HepG2 (cell line): ENCODE results near the gene DAPK3. TPM values are rescaled to one million over a fixed set of nuclear protein-coding genes. Genes with fewer than 3 reads are reported as not detected.
A peak's percentile ranks its signal among the peaks of the same experiment; 100 is the strongest.

Source experiments
- ATAC-seq: fragments of 200-7000 bp; cut with Tn5 transposase; 3 replicates; pipeline ENCODE4 v1.9.1; 2020; ENCODE audit warnings: mild to moderate bottlenecking, moderate library complexity
- BruUV-seq: library from RNA; stranded (reverse); fragments of 400-500 nt; replicated peaks from 2 replicates; lab custom pipeline; 2021; lab: Mats Ljungman, UMichigan
- CTCF ChIA-PET: fragments of 300-600 bp; formaldehyde crosslinking; extraction: SDS; loops from one replicate; lab custom pipeline; 2021; ENCODE audit warnings: low total read pairs, inconsistent platforms, low intra/inter-chr PET ratio; lab: Yijun Ruan, JAX
- POLR2A ChIA-PET: fragments of 350-600 bp; sonication (Branson Sonifier 250); formaldehyde crosslinking; loops from one replicate; lab custom pipeline; 2020; ENCODE audit warnings: antibody characterized with exemption, inconsistent platforms; lab: Yijun Ruan, JAX
- DNase-seq: peaks from one replicate; pipeline ENCODE4 v3.0.0-alpha.2; 2015; ENCODE audit warnings: low spot score
- FAIRE-seq: peaks from 3 replicates; lab custom pipeline; 2011; peaks lifted over from hg19 to GRCh38; lab: Jason Lieb, UNC
- H2AFZ ChIP-seq: one replicate; pipeline ENCODE4 v1.6.1; 2011; ENCODE audit warnings: low read length, inconsistent platforms
- H3K27ac ChIP-seq: fragments of 300-600 bp; 3 replicates; pipeline ENCODE4 v1.8.0; 2011; ENCODE audit warnings: mixed run types, mild to moderate bottlenecking, mixed read lengths, low read length, inconsistent platforms; ENCODE audit not compliant: insufficient read depth; ENCODE audit errors: extremely low read length
- H3K27me3 ChIP-seq, 2 experiments: fragments of 200-600 bp in 1 of 2; 2 replicates in 1 of 2; 3 replicates in 1 of 2; pipeline versions ENCODE4 v1.6.0 to v1.8.0; 2011; ENCODE audit warnings: low read length in 2 of 2, mild to moderate bottlenecking in 2 of 2, moderate library complexity in 2 of 2, inconsistent platforms in 1 of 2; ENCODE audit not compliant: insufficient read depth in 2 of 2, control insufficient read depth in 1 of 2
- H3K36me3 ChIP-seq, 2 experiments: fragments of 200-600 bp in 1 of 2; replicated peaks in 1 of 2; 2 replicates in 1 of 2; 3 replicates in 1 of 2; pipeline versions ENCODE4 v1.5.1 to v1.8.0; 2011; ENCODE audit warnings: low read length in 2 of 2, inconsistent platforms in 1 of 2; ENCODE audit not compliant: insufficient read depth in 2 of 2, control insufficient read depth in 1 of 2
- H3K4me1 ChIP-seq: 2 replicates; pipeline ENCODE4 v1.5.1; 2012; ENCODE audit warnings: low read length, inconsistent platforms; ENCODE audit not compliant: insufficient read depth
- H3K4me2 ChIP-seq: 2 replicates; pipeline ENCODE4 v1.6.0; 2011; ENCODE audit warnings: low read depth, low read length, inconsistent platforms
- H3K4me3 ChIP-seq, 3 experiments: fragments of 200-600 bp in 1 of 3; sonication (generic), shearing (Covaris generic) in 1 of 3; replicated peaks in 1 of 3; 2 replicates each; pipeline ENCODE4 v1.5.1; 2011 to 2016; ENCODE audit warnings: low read length in 3 of 3, inconsistent platforms in 2 of 3, low read depth in 2 of 3, mild to moderate bottlenecking in 2 of 3, control low read depth in 1 of 3, mixed read lengths in 1 of 3; ENCODE audit not compliant: insufficient read depth in 1 of 3
- H3K79me2 ChIP-seq: one replicate; pipeline ENCODE4 v1.6.1; 2011; ENCODE audit warnings: low read length, inconsistent platforms; ENCODE audit not compliant: insufficient read depth
- H3K9ac ChIP-seq: 2 replicates; pipeline ENCODE4 v1.6.0; 2011; ENCODE audit warnings: mild to moderate bottlenecking, low read depth, low read length, inconsistent platforms; ENCODE audit not compliant: insufficient read depth
- H3K9me3 ChIP-seq: 2 replicates; pipeline ENCODE4 v1.5.1; 2012; ENCODE audit warnings: mild to moderate bottlenecking, low read length
- H4K20me1 ChIP-seq: 2 replicates; pipeline ENCODE4 v1.6.0; 2011; ENCODE audit warnings: inconsistent platforms, mild to moderate bottlenecking, low read length, moderate library complexity; ENCODE audit not compliant: insufficient read depth
- ARHGAP35 ChIP-seq: sonication (generic); formaldehyde crosslinking; IDR thresholded peaks from 2 replicates; pipeline ENCODE4 v1.9.0; 2022; ENCODE audit warnings: mild to moderate bottlenecking, inconsistent platforms, moderate library complexity, missing genetic modification reagents, borderline replicate concordance
- NCOA2 ChIP-seq: sonication (generic); formaldehyde crosslinking; IDR thresholded peaks from 2 replicates; pipeline ENCODE4 v1.8.0; 2022; ENCODE audit warnings: inconsistent platforms
- PLRG1 ChIP-seq: fragments of 450-650 bp; conservative IDR thresholded peaks from 2 replicates; pipeline ENCODE4 v1.6.1; 2016
- RBM22 ChIP-seq: fragments of 200-400 bp; formaldehyde crosslinking; optimal IDR thresholded peaks from 2 replicates; pipeline ENCODE3; 2017; ENCODE audit warnings: mild to moderate bottlenecking, low read length, moderate library complexity
- SOX13 ChIP-seq, 3 experiments: fragments of 450-650 bp in 1 of 3; sonication (generic) in 1 of 3; formaldehyde crosslinking in 1 of 3; IDR thresholded peaks in 2 of 3; conservative IDR thresholded peaks in 1 of 3; 2 replicates each; pipeline versions ENCODE4 v1.5.0 to v1.6.1; 2016 to 2020; ENCODE audit warnings: antibody characterized with exemption in 1 of 3, mild to moderate bottlenecking in 1 of 3, missing compliant biosample characterization in 1 of 3, missing genetic modification reagents in 1 of 3, moderate library complexity in 1 of 3
- SYNCRIP ChIP-seq: fragments of 200-400 bp; formaldehyde crosslinking; IDR thresholded peaks from 2 replicates; pipeline ENCODE4 v1.6.1; 2018; ENCODE audit warnings: mild to moderate bottlenecking, low read depth, low read length; ENCODE audit not compliant: insufficient read depth
- TOE1 ChIP-seq: sonication (generic); formaldehyde crosslinking; IDR thresholded peaks from 2 replicates; pipeline ENCODE4 v1.4.0; 2020; ENCODE audit warnings: mild to moderate bottlenecking, missing genetic modification reagents
- ZC3H13 ChIP-seq: sonication (generic); formaldehyde crosslinking; IDR thresholded peaks from 2 replicates; pipeline ENCODE4 v1.8.1; 2023; ENCODE audit warnings: mild to moderate bottlenecking, missing genetic modification reagents, moderate library complexity
- ZNF713 ChIP-seq: sonication (generic); formaldehyde crosslinking; IDR thresholded peaks from 2 replicates; pipeline ENCODE4 v1.4.0; 2020; ENCODE audit warnings: mild to moderate bottlenecking, missing genetic modification reagents
- ZZZ3 ChIP-seq: sonication (generic); formaldehyde crosslinking; IDR thresholded peaks from 2 replicates; pipeline ENCODE4 v1.4.0; 2020; ENCODE audit warnings: missing genetic modification reagents, mild to moderate bottlenecking, borderline replicate concordance
- whole genome bisulfite sequencing: methylation state at CpG from one replicate; pipeline ENCODE4 v1.1.6; 2017; ENCODE audit warnings: low lambda C conversion rate; 5-methylcytosine and 5-hydroxymethylcytosine counted together
- in situ Hi-C: cut with HindIII; loops from 2 replicates; pipeline ENCODE4 v1.10.0; 2017; ENCODE audit warnings: low pct_unique_long_range_greater_than_20kb; ENCODE audit not compliant: extremely low pct_ligation_motif_present
- intact Hi-C: fragments of 100-400 bp; cut with micrococcal nuclease; formaldehyde crosslinking; loops from one replicate; pipeline ENCODE4 v1.10.0; 2022; ENCODE audit not compliant: unreplicated experiment
- polyA plus RNA-seq, 8 experiments: library from polyadenylated mRNA; depleted of rRNA in 3 of 8; stranded (reverse) in 7 of 8; unstranded in 1 of 8; fragments of >200 nt; fragmentation: Illumina TruSeq in 4 of 8; extraction: Trizol in 4 of 8; gene quantifications; 2 replicates each; pipeline versions ENCODE4 v1.2.1 to v1.2.3, GENCODE V29; 2011 to 2016; ENCODE audit warnings: low read depth in 4 of 8, missing spikeins in 1 of 8, mixed read lengths in 1 of 8; ENCODE audit not compliant: insufficient read depth in 1 of 8
- total RNA-seq, 5 experiments: library from RNA; depleted of rRNA; stranded (reverse); fragments of >200 nt; fragmentation: Illumina TruSeq; extraction: Trizol; gene quantifications; 2 replicates each; pipeline ENCODE4 v1.2.3, GENCODE V29; 2016; ENCODE audit warnings: low read depth in 1 of 5
- TF ChIP-seq, protein P1 (sequence below): sonication (generic); formaldehyde crosslinking; IDR thresholded peaks from 2 replicates; pipeline ENCODE4 v1.4.0; 2020; ENCODE audit warnings: missing genetic modification reagents
- TF ChIP-seq, protein P2 (sequence below): sonication (generic); formaldehyde crosslinking; IDR thresholded peaks from 2 replicates; pipeline ENCODE4 v1.4.0; 2020; ENCODE audit warnings: missing genetic modification reagents
- TF ChIP-seq, protein P3 (sequence below): sonication (generic); formaldehyde crosslinking; IDR thresholded peaks from 2 replicates; pipeline ENCODE4 v1.8.1; 2023; ENCODE audit warnings: mild to moderate bottlenecking, missing genetic modification reagents
- TF ChIP-seq, protein P4 (sequence below): IDR thresholded peaks from 2 replicates; pipeline ENCODE4 v1.6.1; 2016; ENCODE audit warnings: mild to moderate bottlenecking

DAPK3 gene
- total and polyA plus RNA-seq, 2 of the 13 experiments (the other 11 are each of a cell fraction or from before 2014, with no cell fraction given) = 30.5 to 37.3 TPM

DNA sequence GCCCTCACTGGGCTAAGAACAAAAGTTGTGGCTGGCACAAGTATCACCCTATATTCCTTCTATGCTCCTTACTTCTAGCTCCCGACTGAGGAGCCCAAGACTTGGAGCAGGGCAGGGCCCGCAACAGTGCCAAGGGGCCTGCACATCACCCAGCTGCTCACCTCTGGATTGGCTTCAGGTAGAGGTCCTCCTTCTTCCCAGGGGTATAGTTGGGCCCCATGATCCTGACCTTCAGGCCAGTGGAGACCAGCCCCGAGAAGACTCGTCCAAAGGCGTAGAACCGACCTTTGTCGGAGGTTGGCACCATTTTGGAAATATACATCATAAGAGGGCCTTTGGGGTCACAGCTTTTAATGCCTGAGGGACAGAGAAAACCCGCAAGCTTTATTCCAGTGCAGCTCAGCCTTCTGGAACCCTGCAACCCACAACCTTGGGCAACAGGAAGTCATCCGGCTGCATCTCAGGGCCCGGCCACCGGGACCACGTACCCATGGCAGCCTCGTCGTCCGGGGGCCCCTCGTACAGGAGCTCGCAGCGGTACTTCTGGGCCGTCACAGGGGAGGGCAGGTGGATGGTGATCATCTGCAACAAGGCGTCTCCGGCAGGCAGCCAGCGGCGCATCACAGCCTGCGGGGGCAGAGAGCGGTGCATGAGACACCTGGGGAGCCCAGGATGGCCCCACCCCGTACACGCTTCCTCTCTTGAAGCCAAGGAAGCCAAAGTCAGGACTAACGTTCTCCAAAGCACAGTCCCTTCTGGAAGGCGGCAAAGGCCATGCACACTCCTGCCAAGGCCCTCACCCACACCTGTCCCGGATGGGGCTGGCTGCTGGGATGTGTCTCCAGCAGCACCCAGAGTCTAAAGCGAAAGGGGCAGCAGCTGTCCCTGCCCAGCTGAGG, 9.7 kb upstream of the DAPK3 start:
- no peak overlapping the region for H3K27ac ChIP-seq
- ChIA-PET CTCF (no interaction called here), POLR2A (interaction anchor here (1.1 to 7.4 kb wide), 2 partner anchors 9 to 11 kb away, joined by 4 to 118 read pairs; partner anchors contain the start of gene DAPK3)
- no peak overlapping the region for H2AFZ ChIP-seq
- H3K36me3 ChIP-seq = peaks cover 72 to 86% of the 10 kb centered on the region in 2 experiments
- intact Hi-C loops = no loop called here
- FAIRE-seq (no peak), DNase-seq (no peak), ATAC-seq (no peak)
- H3K4me2 ChIP-seq = no peak overlapping the region
- H4K20me1 ChIP-seq = peaks cover 91% of the 10 kb centered on the region
- 96% methylated on average over 9 of the region's 31 CpGs for WGBS
- in situ Hi-C loops = no loop called here
- H3K9ac ChIP-seq = no peak overlapping the region
- no peaks in the 10 kb centered on the region for H3K9me3 ChIP-seq
- no TSS peak for BruUV-seq
- peaks cover 50% of the 10 kb centered on the region for H3K79me2 ChIP-seq
- H3K4me1 ChIP-seq = peaks cover 37% of the 10 kb centered on the region
- no peaks in the 10 kb centered on the region; a peak in 1 of 5 replicates for H3K27me3 ChIP-seq
- no peak overlapping the region for H3K4me3 ChIP-seq
- TF ChIP-seq RBM22 (peak; percentile 14), SYNCRIP (no peak), ZC3H13 (CRISPR knock-in tag) (peak; percentile 34; the same call in 1 of the 2 replicates), NCOA2 (CRISPR knock-in tag) (no peak), ARHGAP35 (CRISPR knock-in tag) (no peak), TOE1 (CRISPR knock-in tag) (no peak), ZNF713 (CRISPR knock-in tag) (no peak), SOX13 (IDR thresholded peaks at IDR 0.05) (no peak), SOX13 (CRISPR knock-in tag; conservative IDR thresholded peaks at IDR 0.05 in 1 of 2, IDR thresholded peaks at IDR 0.05 in 1 of 2) (no peak), PLRG1 (no peak), ZZZ3 (CRISPR knock-in tag) (no peak)
- TF ChIP-seq, protein P1, sequence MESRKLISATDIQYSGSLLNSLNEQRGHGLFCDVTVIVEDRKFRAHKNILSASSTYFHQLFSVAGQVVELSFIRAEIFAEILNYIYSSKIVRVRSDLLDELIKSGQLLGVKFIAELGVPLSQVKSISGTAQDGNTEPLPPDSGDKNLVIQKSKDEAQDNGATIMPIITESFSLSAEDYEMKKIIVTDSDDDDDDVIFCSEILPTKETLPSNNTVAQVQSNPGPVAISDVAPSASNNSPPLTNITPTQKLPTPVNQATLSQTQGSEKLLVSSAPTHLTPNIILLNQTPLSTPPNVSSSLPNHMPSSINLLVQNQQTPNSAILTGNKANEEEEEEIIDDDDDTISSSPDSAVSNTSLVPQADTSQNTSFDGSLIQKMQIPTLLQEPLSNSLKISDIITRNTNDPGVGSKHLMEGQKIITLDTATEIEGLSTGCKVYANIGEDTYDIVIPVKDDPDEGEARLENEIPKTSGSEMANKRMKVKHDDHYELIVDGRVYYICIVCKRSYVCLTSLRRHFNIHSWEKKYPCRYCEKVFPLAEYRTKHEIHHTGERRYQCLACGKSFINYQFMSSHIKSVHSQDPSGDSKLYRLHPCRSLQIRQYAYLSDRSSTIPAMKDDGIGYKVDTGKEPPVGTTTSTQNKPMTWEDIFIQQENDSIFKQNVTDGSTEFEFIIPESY (CRISPR knock-in tag) = peak; percentile 49; the same call in 1 of the 2 replicates
- TF ChIP-seq, protein P2, sequence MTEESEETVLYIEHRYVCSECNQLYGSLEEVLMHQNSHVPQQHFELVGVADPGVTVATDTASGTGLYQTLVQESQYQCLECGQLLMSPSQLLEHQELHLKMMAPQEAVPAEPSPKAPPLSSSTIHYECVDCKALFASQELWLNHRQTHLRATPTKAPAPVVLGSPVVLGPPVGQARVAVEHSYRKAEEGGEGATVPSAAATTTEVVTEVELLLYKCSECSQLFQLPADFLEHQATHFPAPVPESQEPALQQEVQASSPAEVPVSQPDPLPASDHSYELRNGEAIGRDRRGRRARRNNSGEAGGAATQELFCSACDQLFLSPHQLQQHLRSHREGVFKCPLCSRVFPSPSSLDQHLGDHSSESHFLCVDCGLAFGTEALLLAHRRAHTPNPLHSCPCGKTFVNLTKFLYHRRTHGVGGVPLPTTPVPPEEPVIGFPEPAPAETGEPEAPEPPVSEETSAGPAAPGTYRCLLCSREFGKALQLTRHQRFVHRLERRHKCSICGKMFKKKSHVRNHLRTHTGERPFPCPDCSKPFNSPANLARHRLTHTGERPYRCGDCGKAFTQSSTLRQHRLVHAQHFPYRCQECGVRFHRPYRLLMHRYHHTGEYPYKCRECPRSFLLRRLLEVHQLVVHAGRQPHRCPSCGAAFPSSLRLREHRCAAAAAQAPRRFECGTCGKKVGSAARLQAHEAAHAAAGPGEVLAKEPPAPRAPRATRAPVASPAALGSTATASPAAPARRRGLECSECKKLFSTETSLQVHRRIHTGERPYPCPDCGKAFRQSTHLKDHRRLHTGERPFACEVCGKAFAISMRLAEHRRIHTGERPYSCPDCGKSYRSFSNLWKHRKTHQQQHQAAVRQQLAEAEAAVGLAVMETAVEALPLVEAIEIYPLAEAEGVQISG (CRISPR knock-in tag) = no peak
- TF ChIP-seq, protein P3, sequence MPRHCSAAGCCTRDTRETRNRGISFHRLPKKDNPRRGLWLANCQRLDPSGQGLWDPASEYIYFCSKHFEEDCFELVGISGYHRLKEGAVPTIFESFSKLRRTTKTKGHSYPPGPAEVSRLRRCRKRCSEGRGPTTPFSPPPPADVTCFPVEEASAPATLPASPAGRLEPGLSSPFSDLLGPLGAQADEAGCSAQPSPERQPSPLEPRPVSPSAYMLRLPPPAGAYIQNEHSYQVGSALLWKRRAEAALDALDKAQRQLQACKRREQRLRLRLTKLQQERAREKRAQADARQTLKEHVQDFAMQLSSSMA (CRISPR knock-in tag) = no peak
- TF ChIP-seq, protein P4, sequence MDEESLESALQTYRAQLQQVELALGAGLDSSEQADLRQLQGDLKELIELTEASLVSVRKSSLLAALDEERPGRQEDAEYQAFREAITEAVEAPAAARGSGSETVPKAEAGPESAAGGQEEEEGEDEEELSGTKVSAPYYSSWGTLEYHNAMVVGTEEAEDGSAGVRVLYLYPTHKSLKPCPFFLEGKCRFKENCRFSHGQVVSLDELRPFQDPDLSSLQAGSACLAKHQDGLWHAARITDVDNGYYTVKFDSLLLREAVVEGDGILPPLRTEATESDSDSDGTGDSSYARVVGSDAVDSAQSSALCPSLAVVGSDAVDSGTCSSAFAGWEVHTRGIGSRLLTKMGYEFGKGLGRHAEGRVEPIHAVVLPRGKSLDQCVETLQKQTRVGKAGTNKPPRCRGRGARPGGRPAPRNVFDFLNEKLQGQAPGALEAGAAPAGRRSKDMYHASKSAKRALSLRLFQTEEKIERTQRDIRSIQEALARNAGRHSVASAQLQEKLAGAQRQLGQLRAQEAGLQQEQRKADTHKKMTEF (CRISPR knock-in tag) = no peak
